HepG2 (cell line): Measurements from ENCODE around the gene SLC7A6OS. TPM values are rescaled to one million over a fixed set of nuclear protein-coding genes. Genes with fewer than 3 reads are reported as not detected.

Source experiments
- CENPT ChIP-seq: sonication (generic); formaldehyde crosslinking; IDR thresholded peaks from 2 replicates; pipeline ENCODE4 v1.8.0; 2022; ENCODE audit warnings: low read depth, mild to moderate bottlenecking, moderate library complexity, missing genetic modification reagents
- CREM ChIP-seq, 2 experiments: sonication (generic) in 1 of 2; formaldehyde crosslinking in 1 of 2; IDR thresholded peaks; 2 replicates each; pipeline versions ENCODE4 v1.4.0 to v1.6.1; 2016 to 2020; ENCODE audit warnings: antibody characterized with exemption in 1 of 2, mild to moderate bottlenecking in 1 of 2, missing genetic modification reagents in 1 of 2
- EZH2 ChIP-seq: conservative IDR thresholded peaks from 2 replicates; pipeline ENCODE4 v1.6.1; 2012; ENCODE audit warnings: mild to moderate bottlenecking, low read depth, low read length, moderate library complexity
- GABPA ChIP-seq, 2 experiments: IDR thresholded peaks; 2 replicates each; pipeline ENCODE4 v1.6.1; 2011 to 2016; ENCODE audit warnings: low read depth in 2 of 2, low read length in 1 of 2, missing biosample characterization in 1 of 2, missing genetic modification characterization in 1 of 2
- GATA4 ChIP-seq: sonication (generic); IDR thresholded peaks from 2 replicates; pipeline ENCODE4 v1.6.1; 2016; ENCODE audit warnings: antibody characterized with exemption, low read depth, borderline replicate concordance
- IKZF5 ChIP-seq: IDR thresholded peaks from 2 replicates; pipeline ENCODE4 v1.6.1; 2018; ENCODE audit warnings: missing genetic modification reagents, mild to moderate bottlenecking, missing compliant biosample characterization
- KDM2A ChIP-seq: sonication (generic); formaldehyde crosslinking; IDR thresholded peaks from 2 replicates; pipeline ENCODE4 v1.4.0; 2020; ENCODE audit warnings: low read depth, missing genetic modification reagents, borderline replicate concordance
- MAFK ChIP-seq, 2 experiments: IDR thresholded peaks in 1 of 2; conservative IDR thresholded peaks in 1 of 2; 2 replicates each; pipeline ENCODE4 v1.6.1; 2011; ENCODE audit warnings: improper control_type of control experiment in 2 of 2, low read length in 2 of 2
- MEF2D ChIP-seq: sonication (generic); formaldehyde crosslinking; IDR thresholded peaks from 2 replicates; pipeline ENCODE4 v1.5.1; 2020; ENCODE audit warnings: mild to moderate bottlenecking, missing genetic modification reagents
- MEIS2 ChIP-seq: sonication (generic); formaldehyde crosslinking; IDR thresholded peaks from 2 replicates; pipeline ENCODE4 v1.9.0; 2021; ENCODE audit warnings: mild to moderate bottlenecking, missing genetic modification reagents
- MTA1 ChIP-seq: sonication (generic); formaldehyde crosslinking; IDR thresholded peaks from 2 replicates; pipeline ENCODE4 v1.4.0; 2020; ENCODE audit warnings: missing genetic modification reagents, mild to moderate bottlenecking, borderline replicate concordance
- NCOR1 ChIP-seq: fragments of 200-600 bp; sonication (generic); IDR thresholded peaks from 2 replicates; pipeline ENCODE4 v1.7.0; 2017; ENCODE audit warnings: antibody characterized with exemption, low read length, borderline replicate concordance
- NR2F1 ChIP-seq, 2 experiments: fragments of 450-650 bp in 1 of 2; formaldehyde crosslinking in 1 of 2; IDR thresholded peaks; 2 replicates each; pipeline versions ENCODE4 v1.5.0 to v1.6.1; 2016 to 2020; ENCODE audit warnings: mild to moderate bottlenecking in 1 of 2, missing compliant biosample characterization in 1 of 2, missing genetic modification reagents in 1 of 2, moderate library complexity in 1 of 2
- PAXIP1 ChIP-seq: sonication (generic); formaldehyde crosslinking; conservative IDR thresholded peaks from 2 replicates; pipeline ENCODE4 v1.4.0; 2020; ENCODE audit warnings: mild to moderate bottlenecking, missing genetic modification reagents, moderate library complexity
- POLR2G ChIP-seq: fragments of 200-400 bp; formaldehyde crosslinking; IDR thresholded peaks from 2 replicates; pipeline ENCODE4 v1.6.1; 2018; ENCODE audit warnings: mild to moderate bottlenecking, low read depth, low read length, moderate library complexity
- PRPF4 ChIP-seq: fragments of 200-400 bp; formaldehyde crosslinking; IDR thresholded peaks from 2 replicates; pipeline ENCODE4 v1.6.1; 2016; ENCODE audit warnings: low read length, low read depth; ENCODE audit not compliant: poor library complexity, severe bottlenecking
- SIN3A ChIP-seq: IDR thresholded peaks from 2 replicates; pipeline ENCODE4 v1.6.1; 2011; ENCODE audit warnings: low read depth, mild to moderate bottlenecking, control low read depth, low read length, borderline replicate concordance
- ZBTB46 ChIP-seq: sonication (generic); formaldehyde crosslinking; IDR thresholded peaks from 2 replicates; pipeline ENCODE4 v1.4.0; 2020; ENCODE audit warnings: mild to moderate bottlenecking, missing genetic modification reagents, borderline replicate concordance
- ZBTB7B ChIP-seq: sonication (generic); formaldehyde crosslinking; IDR thresholded peaks from 2 replicates; pipeline ENCODE4 v1.4.0; 2020; ENCODE audit warnings: missing genetic modification reagents
- ZNF17 ChIP-seq: sonication (generic); formaldehyde crosslinking; IDR thresholded peaks from 2 replicates; pipeline ENCODE4 v1.5.0; 2020; ENCODE audit warnings: mild to moderate bottlenecking, missing genetic modification reagents
- ZNF510 ChIP-seq: sonication (generic); formaldehyde crosslinking; IDR thresholded peaks from 2 replicates; pipeline ENCODE4 v1.4.0; 2020; ENCODE audit warnings: low read depth, mild to moderate bottlenecking, missing genetic modification reagents
- ZSCAN31 ChIP-seq: sonication (generic); formaldehyde crosslinking; IDR thresholded peaks from 2 replicates; pipeline ENCODE4 v1.5.0; 2020; ENCODE audit warnings: low read depth, mild to moderate bottlenecking, missing genetic modification reagents
- polyA plus RNA-seq, 8 experiments: library from polyadenylated mRNA; depleted of rRNA in 3 of 8; stranded (reverse) in 7 of 8; unstranded in 1 of 8; fragments of >200 nt; fragmentation: Illumina TruSeq in 4 of 8; extraction: Trizol in 4 of 8; gene quantifications; 2 replicates each; pipeline versions ENCODE4 v1.2.1 to v1.2.3, GENCODE V29; 2011 to 2016; ENCODE audit warnings: low read depth in 4 of 8, missing spikeins in 1 of 8, mixed read lengths in 1 of 8; ENCODE audit not compliant: insufficient read depth in 1 of 8
- total RNA-seq, 5 experiments: library from RNA; depleted of rRNA; stranded (reverse); fragments of >200 nt; fragmentation: Illumina TruSeq; extraction: Trizol; gene quantifications; 2 replicates each; pipeline ENCODE4 v1.2.3, GENCODE V29; 2016; ENCODE audit warnings: low read depth in 1 of 5

Gene SLC7A6OS
- total and polyA plus RNA-seq, 2 of the 13 experiments (the other 11 are each of a cell fraction or from before 2014, with no cell fraction given), result 11.2 to 21.5 TPM

GRCh38 chr16:68281368-68282063, 29.2 kb downstream of the SLC7A6OS start (continued):
- peak; percentile 43; the same call in 1 of the 2 replicates for TF ChIP-seq ZNF510
- TF ChIP-seq NCOR1, result peak; percentile 96
- no peak for TF ChIP-seq PRPF4
- 0 out of 2 replicates have a peak, but pooled peaks have one; percentile 54 for TF ChIP-seq KDM2A (CRISPR knock-in tag)
- peak; percentile 79; the same call in 1 of the 2 replicates for TF ChIP-seq SIN3A
- TF ChIP-seq CENPT (CRISPR knock-in tag), result no peak
- peak; percentile 86 for TF ChIP-seq ZBTB7B (CRISPR knock-in tag)
- TF ChIP-seq GATA4, result peak; percentile 44; the same call in 1 of the 2 replicates
- TF ChIP-seq ZNF17 (CRISPR knock-in tag), result no peak
- TF ChIP-seq MEF2D, result peak; percentile 60; the same call in 1 of the 2 replicates
- peak; percentile 98 for TF ChIP-seq PAXIP1
- TF ChIP-seq GABPA (IDR thresholded peaks at IDR 0.05; ENCODE audit: low read depth, low read length), result no peak
- 0 out of 2 replicates have a peak, but pooled peaks have one; percentile 26 for TF ChIP-seq GABPA (CRISPR knock-in tag; IDR thresholded peaks at IDR 0.05; ENCODE audit: low read depth)
- peak; percentile 91 to 97 for TF ChIP-seq MAFK (conservative IDR thresholded peaks at IDR 0.05 in 1 of 2, IDR thresholded peaks at IDR 0.05 in 1 of 2; ENCODE audit: low read length in 2 of 2)
- TF ChIP-seq MEIS2 (CRISPR knock-in tag), result peak; percentile 77; the same call in 1 of the 2 replicates
- TF ChIP-seq ZSCAN31 (CRISPR knock-in tag), result peak; percentile 73; the same call in 1 of the 2 replicates
- peak; percentile 93 for TF ChIP-seq CREM (IDR thresholded peaks at IDR 0.05)
- TF ChIP-seq CREM (CRISPR knock-in tag; IDR thresholded peaks at IDR 0.05), result no peak
- peak; percentile 63 to 69; a peak in 3 of 4 replicates for TF ChIP-seq NR2F1 (CRISPR knock-in tag; IDR thresholded peaks at IDR 0.05)
- peak; percentile 29; the same call in 1 of the 2 replicates for TF ChIP-seq ZBTB46 (CRISPR knock-in tag)
- peak; percentile 72; the same call in 1 of the 2 replicates for TF ChIP-seq MTA1 (CRISPR knock-in tag)
- TF ChIP-seq IKZF5 (CRISPR knock-in tag), result peak; percentile 95
- TF ChIP-seq POLR2G, result peak; percentile 50; the same call in 1 of the 2 replicates
- TF ChIP-seq EZH2, result no peak
